Endothelial cell (in vitro differentiated cells): ENCODE results near the gene ERN2. TPM values are rescaled to one million over a fixed set of nuclear protein-coding genes. Genes with fewer than 3 reads are reported as not detected.

Experiments used
- DNase-seq: peaks from one replicate; pipeline ENCODE4 v3.0.0; 2021; ENCODE audit warnings: low spot score
- H3K27ac Mint-ChIP-seq: one replicate; pipeline ENCODE4 v1.8.0; 2021; ENCODE audit warnings: mixed read lengths, inconsistent platforms; ENCODE audit not compliant: unreplicated experiment
- H3K27me3 Mint-ChIP-seq: one replicate; pipeline ENCODE4 v1.8.0; 2021; ENCODE audit warnings: mild to moderate bottlenecking, moderate library complexity, mixed read lengths, inconsistent platforms; ENCODE audit not compliant: unreplicated experiment
- H3K36me3 Mint-ChIP-seq: one replicate; pipeline ENCODE4 v1.8.0; 2021; ENCODE audit warnings: mild to moderate bottlenecking, low read depth, mixed read lengths, inconsistent platforms; ENCODE audit not compliant: unreplicated experiment
- H3K4me1 Mint-ChIP-seq: one replicate; pipeline ENCODE4 v1.8.0; 2021; ENCODE audit warnings: mild to moderate bottlenecking, mixed read lengths, inconsistent platforms; ENCODE audit not compliant: unreplicated experiment
- H3K4me3 Mint-ChIP-seq: one replicate; pipeline ENCODE4 v1.8.0; 2021; ENCODE audit warnings: mild to moderate bottlenecking, mixed read lengths, inconsistent platforms; ENCODE audit not compliant: unreplicated experiment
- H3K9me3 Mint-ChIP-seq: one replicate; pipeline ENCODE4 v1.8.0; 2021; ENCODE audit warnings: mixed read lengths, inconsistent platforms; ENCODE audit not compliant: unreplicated experiment
- total RNA-seq: library from RNA; stranded (reverse); fragmentation: NEBNext Ultra II Directional; extraction: Animal tissue kit (Norgen Biotek cat#: 25700); gene quantifications from one replicate; pipeline ENCODE4 v1.2.1, GENCODE V29; 2021; ENCODE audit not compliant: unreplicated experiment
- TF ChIP-seq, protein P1 (sequence below): fragments of 200-600 bp; sonication (generic); IDR thresholded peaks from one replicate; pipeline ENCODE4 v1.5.0; 2021; ENCODE audit warnings: antibody characterized with exemption; ENCODE audit not compliant: unreplicated experiment

ERN2 gene
- total RNA-seq, 1 donor from 2014 or later, result 0.80 TPM

DNA sequence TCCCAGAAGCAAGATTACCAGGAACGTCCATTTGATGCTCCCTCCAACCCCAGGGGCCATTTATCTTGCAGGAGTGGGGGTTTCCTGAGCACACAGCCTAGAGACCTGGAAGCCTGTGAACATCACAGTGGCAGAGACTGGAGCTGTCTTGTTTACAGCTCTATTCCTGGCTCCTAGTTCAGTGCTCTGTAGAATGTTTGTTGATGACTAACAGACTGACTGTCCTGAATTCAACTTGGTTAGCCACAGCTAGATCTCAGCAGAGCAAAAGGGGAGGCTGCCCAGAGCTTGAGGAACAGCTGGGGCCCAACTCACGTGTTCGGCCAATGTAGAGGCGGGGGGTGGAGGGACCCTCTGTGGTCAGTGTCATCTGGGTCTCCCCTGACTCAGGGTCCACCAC is 6.6 kb downstream of the ERN2 start:
- H3K9me3 Mint-ChIP-seq, result no peaks in the 10 kb centered on the region
- no peak for DNase-seq
- no peak overlapping the region for H3K27ac Mint-ChIP-seq
- peaks cover 8% of the 10 kb centered on the region for H3K36me3 Mint-ChIP-seq
- H3K4me3 Mint-ChIP-seq, result no peak overlapping the region
- H3K4me1 Mint-ChIP-seq, result no peaks in the 10 kb centered on the region
- TF ChIP-seq, protein P1, sequence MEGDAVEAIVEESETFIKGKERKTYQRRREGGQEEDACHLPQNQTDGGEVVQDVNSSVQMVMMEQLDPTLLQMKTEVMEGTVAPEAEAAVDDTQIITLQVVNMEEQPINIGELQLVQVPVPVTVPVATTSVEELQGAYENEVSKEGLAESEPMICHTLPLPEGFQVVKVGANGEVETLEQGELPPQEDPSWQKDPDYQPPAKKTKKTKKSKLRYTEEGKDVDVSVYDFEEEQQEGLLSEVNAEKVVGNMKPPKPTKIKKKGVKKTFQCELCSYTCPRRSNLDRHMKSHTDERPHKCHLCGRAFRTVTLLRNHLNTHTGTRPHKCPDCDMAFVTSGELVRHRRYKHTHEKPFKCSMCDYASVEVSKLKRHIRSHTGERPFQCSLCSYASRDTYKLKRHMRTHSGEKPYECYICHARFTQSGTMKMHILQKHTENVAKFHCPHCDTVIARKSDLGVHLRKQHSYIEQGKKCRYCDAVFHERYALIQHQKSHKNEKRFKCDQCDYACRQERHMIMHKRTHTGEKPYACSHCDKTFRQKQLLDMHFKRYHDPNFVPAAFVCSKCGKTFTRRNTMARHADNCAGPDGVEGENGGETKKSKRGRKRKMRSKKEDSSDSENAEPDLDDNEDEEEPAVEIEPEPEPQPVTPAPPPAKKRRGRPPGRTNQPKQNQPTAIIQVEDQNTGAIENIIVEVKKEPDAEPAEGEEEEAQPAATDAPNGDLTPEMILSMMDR, result no peak
- H3K27me3 Mint-ChIP-seq, result peaks cover 7% of the 10 kb centered on the region

DNA sequence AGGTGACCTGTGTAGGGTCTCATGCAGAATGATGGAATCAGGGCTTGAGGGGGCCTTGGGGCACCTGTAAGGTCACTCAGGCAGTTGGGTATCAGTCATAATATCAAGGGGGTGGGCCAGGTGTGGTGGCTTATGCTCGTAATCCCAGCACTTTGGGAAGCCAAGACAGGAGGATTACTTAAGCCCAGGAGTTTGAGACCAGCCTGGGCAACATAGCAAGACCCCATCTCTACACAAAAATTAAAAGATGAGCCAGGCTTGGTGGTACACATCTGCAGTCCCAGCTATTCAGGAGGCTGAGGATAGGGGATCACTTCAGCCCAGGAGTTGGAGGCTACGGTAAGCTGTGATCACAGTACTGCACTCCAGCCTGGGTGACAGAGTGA is 7.5 kb downstream of the ERN2 start:
- Mint-ChIP-seq H3K4me3 (no peak overlapping the region), H3K9me3 (no peaks in the 10 kb centered on the region), H3K27ac (no peak overlapping the region), H3K27me3 (peaks cover 7% of the 10 kb centered on the region), H3K36me3 (peaks cover 8% of the 10 kb centered on the region), H3K4me1 (no peaks in the 10 kb centered on the region)
- no peak for DNase-seq
- TF ChIP-seq, protein P1, result no peak

DNA sequence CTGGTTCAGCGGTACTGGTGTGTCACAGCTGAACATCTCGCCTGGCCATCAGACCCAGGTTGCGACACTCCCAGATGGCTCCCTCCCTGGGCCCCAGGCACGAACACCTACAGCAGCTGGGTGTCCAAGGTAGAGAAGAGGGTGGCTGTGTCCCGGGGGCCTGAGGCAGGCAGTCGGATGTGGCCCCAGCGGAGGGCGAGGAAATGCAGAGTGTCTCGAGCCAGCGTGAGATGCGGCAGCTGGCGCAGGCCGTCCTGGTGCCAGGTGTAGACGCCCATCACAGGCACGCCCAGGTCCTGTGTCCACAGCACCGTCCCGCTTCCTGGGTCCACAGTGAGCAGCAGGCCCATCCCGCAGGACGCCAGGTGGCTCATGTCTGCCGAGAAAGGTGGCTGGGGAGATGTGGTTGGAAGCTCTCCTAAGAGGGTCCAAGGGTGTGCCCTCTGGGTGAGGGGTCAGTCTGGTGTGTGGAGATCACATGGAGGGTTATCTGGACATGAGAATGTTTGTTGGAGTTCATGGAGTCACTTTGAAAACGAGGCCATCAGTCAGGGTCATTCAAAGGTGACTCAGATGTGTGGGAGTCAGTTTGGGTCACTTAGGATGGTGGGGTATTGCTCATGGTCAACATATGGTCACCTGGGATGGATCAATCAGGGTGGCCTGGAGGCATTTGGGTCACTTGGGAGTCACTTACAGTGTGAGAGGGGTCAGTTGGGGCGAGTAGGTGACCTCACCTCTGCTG is 8.1 kb downstream of the ERN2 start:
- no peak for DNase-seq
- H3K27me3 Mint-ChIP-seq, result peaks cover 7% of the 10 kb centered on the region
- H3K36me3 Mint-ChIP-seq, result peaks cover 4% of the 10 kb centered on the region
- no peaks in the 10 kb centered on the region for H3K9me3 Mint-ChIP-seq
- no peak overlapping the region for H3K27ac Mint-ChIP-seq
- H3K4me3 Mint-ChIP-seq, result no peak overlapping the region
- no peaks in the 10 kb centered on the region for H3K4me1 Mint-ChIP-seq
- TF ChIP-seq, protein P1, result no peak

DNA sequence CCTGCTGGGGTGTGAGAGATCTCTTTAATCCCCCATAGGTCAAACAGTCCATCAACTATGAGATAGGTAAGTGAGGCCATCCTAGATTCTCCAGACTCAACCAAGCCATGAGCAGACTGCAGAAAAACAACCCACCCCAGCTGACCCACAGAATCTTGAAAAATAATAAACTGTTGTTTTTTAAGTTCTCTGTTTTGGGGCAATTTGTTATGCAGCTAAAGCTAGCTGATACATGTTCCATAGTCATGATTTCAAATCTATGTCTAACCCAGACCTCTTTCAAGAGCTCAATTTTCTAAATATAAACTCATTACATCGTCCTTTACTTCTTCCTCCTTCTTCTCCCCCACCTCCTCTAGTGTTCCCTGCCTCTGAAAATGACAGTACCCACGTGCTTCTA is 10.1 kb downstream of the ERN2 start:
- no peaks in the 10 kb centered on the region for H3K9me3 Mint-ChIP-seq
- peaks cover 7% of the 10 kb centered on the region for H3K27me3 Mint-ChIP-seq
- H3K27ac Mint-ChIP-seq, result no peak overlapping the region
- TF ChIP-seq, protein P1, result no peak
- H3K4me3 Mint-ChIP-seq, result peak overlapping the region; percentile 7
- no peak for DNase-seq
- no peaks in the 10 kb centered on the region for H3K4me1 Mint-ChIP-seq
- H3K36me3 Mint-ChIP-seq, result peaks cover 4% of the 10 kb centered on the region

DNA sequence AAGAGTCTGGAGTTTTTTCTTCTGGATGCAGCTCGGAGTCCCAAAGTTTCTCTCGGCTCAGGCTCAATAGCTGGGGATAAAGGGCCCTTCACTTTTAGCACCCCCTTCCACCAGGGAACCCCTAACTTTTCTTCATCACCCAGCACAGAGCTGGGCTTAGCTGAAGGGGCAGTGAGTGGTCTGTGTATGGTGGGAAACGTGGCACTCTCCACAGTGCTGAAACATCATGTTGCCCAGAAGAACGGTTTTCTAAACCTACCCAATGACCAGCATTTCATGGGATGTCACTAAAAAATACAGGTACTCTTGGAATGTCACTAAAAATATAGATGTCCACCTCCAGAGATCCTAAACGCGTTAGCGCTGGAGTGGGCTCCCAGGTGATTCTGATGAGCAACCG is 12.0 kb downstream of the ERN2 start:
- Mint-ChIP-seq H3K4me1 (no peaks in the 10 kb centered on the region), H3K27me3 (peaks cover 7% of the 10 kb centered on the region), H3K27ac (no peak overlapping the region), H3K36me3 (peaks cover 4% of the 10 kb centered on the region), H3K4me3 (no peak overlapping the region), H3K9me3 (no peaks in the 10 kb centered on the region)
- DNase-seq, result no peak
- TF ChIP-seq, protein P1, result no peak
